Pons (tissue), 1 donor: ENCODE results near the gene OR2L8.

ENCODE experiments used
- DNase-seq: peaks from one replicate; pipeline ENCODE4 v3.0.0-alpha.2; 2016; ENCODE audit warnings: low spot score

The OR2L8 gene

DNA sequence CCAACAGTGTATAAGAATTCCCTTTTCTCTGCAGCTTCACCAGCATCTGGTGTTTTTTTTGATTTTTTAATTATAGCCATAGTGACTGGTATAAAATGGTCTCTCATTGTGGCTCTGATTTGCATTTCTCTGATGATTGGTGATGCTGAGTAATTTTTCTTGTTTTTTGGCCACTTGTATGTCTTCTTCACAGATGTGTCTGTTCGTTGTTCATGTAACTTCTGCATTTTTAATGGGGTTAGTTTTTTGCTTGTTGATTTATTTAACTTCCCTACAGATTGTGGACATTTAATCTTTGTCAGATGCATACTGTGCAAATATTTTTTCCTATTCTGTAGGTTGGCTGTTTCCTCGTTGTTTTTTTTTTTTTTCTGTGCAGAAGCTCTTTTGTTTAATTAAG, 44.3 kb downstream of the OR2L8 start:
- no peak for DNase-seq

DNA sequence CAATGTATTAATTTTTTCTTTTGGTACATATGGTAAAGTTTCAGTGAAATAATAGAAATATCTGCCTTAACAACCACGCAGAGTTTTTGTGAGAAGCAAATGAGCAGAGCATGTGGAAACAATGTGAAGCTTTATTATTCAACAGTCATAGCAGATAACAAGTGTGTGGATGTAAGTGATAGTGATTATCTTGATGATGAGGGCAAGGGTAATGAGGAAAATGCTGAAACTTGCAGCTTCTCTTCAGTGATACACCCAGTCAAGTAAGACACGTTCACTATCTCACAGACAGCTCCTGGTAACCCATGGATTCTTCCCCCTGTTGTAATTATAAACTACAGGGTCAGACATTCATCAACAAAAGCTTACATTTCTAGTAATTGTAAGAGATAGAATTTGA, 50.2 kb downstream of the OR2L8 start:
- no peak for DNase-seq
